Upper lobe of left lung (tissue), 6 donors: ENCODE measurements around the gene TCERG1L. TPM values are rescaled to one million over a fixed set of nuclear protein-coding genes. Genes with fewer than 3 reads are reported as not detected.
A peak's percentile ranks its signal among the peaks of the same experiment; 100 is the strongest.

Experiments used
- ATAC-seq, 2 donors: fragments of 200-7000 bp; cut with Tn5 transposase; one replicate each; pipeline ENCODE4 v1.9.1; 2022; ENCODE audit warnings: mild to moderate bottlenecking in 2 of 2, moderate library complexity in 2 of 2; ENCODE audit not compliant: low FRiP score in 2 of 2
- DNase-seq, 2 donors: peaks; one replicate each; pipeline ENCODE4 v3.0.0-alpha.2; 2019 to 2020
- H3K27ac ChIP-seq, 4 donors: fragments of 200-600 bp; sonication (generic); one replicate each; pipeline ENCODE4 v1.5.1; 2016 to 2019
- H3K27me3 ChIP-seq, 4 donors: fragments of 200-600 bp; sonication (generic); one replicate each; pipeline ENCODE4 v1.5.1; 2017 to 2019
- H3K36me3 ChIP-seq, 4 donors: fragments of 200-600 bp; sonication (generic); one replicate each; pipeline ENCODE4 v1.5.1; 2016 to 2019
- H3K4me1 ChIP-seq, 4 donors: fragments of 200-600 bp; sonication (generic); one replicate each; pipeline ENCODE4 v1.5.1; 2018 to 2019
- H3K4me3 ChIP-seq, 4 donors: fragments of 200-600 bp; sonication (generic); one replicate each; pipeline ENCODE4 v1.5.1; 2017 to 2019; ENCODE audit warnings: mild to moderate bottlenecking in 2 of 4, moderate library complexity in 1 of 4
- H3K9me3 ChIP-seq, 4 donors: fragments of 200-600 bp; sonication (generic); one replicate each; pipeline ENCODE4 v1.5.1; 2018 to 2019
- CTCF ChIP-seq, 6 experiments: fragments of 450-650 bp in 4 of 6; fragments of 200-600 bp in 2 of 6; sonication (generic) in 2 of 6; IDR thresholded peaks; one replicate each; pipeline ENCODE4 v1.5.1; 2016 to 2019; ENCODE audit warnings: antibody characterized with exemption in 6 of 6
- EP300 ChIP-seq, 4 donors: sonication (generic); formaldehyde crosslinking; IDR thresholded peaks; one replicate each; pipeline ENCODE4 v1.5.1; 2017; ENCODE audit warnings: antibody characterized with exemption in 4 of 4, control low read depth in 2 of 4
- POLR2A ChIP-seq, 4 donors: fragments of 450-650 bp; IDR thresholded peaks; one replicate each; pipeline ENCODE4 v1.5.1; 2016 to 2017; ENCODE audit warnings: antibody characterized with exemption in 4 of 4, mild to moderate bottlenecking in 2 of 4
- POLR2AphosphoS5 ChIP-seq, 2 donors: sonication (generic); formaldehyde crosslinking; IDR thresholded peaks; one replicate each; pipeline ENCODE4 v1.5.1; 2017; ENCODE audit warnings: antibody characterized with exemption in 2 of 2
- WGBS, 2 donors: methylation state at CpG; one replicate each; pipeline ENCODE4 v1.1.5; 2017 to 2018; 5-methylcytosine and 5-hydroxymethylcytosine counted together
- total RNA-seq, 6 donors: library from RNA; depleted of rRNA in 4 of 6; stranded (reverse); fragments of >200 nt in 4 of 6; gene quantifications; one replicate each; pipeline versions ENCODE4 v1.1.0 to v1.2.1, GENCODE V29; 2016 to 2021
- donor health status: DM: no; HTN: no; CAD: no; lungs with moderate emphysema.
- donor health status: DM: no; HTN: yes; CAD: no; lungs with severe emphysema.

Gene TCERG1L
- total RNA-seq, 6 donors from 2014 or later, result 0.10 TPM; not detected in 5

- no peak overlapping the region for H3K4me3 ChIP-seq
- WGBS, 2 donors, result 90 to 97% methylated on average over 11 of the region's 11 CpGs
- DNase-seq (no peak), ATAC-seq (no peak)
- H3K4me1 ChIP-seq, result peaks cover 0 to 5% (median 0%) of the 10 kb centered on the region in 4 donors
- H3K9me3 ChIP-seq, result no peaks in the 10 kb centered on the region
- H3K36me3 ChIP-seq, result no peaks in the 10 kb centered on the region
- no peak for TF ChIP-seq POLR2AphosphoS5 (IDR thresholded peaks at IDR 0.05)
- TF ChIP-seq CTCF (IDR thresholded peaks at IDR 0.05), result no peak
- no peak for TF ChIP-seq EP300 (IDR thresholded peaks at IDR 0.05)
- TF ChIP-seq POLR2A (IDR thresholded peaks at IDR 0.05), result no peak
- H3K27ac ChIP-seq, result no peak overlapping the region
- H3K27me3 ChIP-seq, result no peaks in the 10 kb centered on the region
Measured at GRCh38 chr10:131091682-131092081, 219.8 kb downstream of the TCERG1L start.

DNA sequence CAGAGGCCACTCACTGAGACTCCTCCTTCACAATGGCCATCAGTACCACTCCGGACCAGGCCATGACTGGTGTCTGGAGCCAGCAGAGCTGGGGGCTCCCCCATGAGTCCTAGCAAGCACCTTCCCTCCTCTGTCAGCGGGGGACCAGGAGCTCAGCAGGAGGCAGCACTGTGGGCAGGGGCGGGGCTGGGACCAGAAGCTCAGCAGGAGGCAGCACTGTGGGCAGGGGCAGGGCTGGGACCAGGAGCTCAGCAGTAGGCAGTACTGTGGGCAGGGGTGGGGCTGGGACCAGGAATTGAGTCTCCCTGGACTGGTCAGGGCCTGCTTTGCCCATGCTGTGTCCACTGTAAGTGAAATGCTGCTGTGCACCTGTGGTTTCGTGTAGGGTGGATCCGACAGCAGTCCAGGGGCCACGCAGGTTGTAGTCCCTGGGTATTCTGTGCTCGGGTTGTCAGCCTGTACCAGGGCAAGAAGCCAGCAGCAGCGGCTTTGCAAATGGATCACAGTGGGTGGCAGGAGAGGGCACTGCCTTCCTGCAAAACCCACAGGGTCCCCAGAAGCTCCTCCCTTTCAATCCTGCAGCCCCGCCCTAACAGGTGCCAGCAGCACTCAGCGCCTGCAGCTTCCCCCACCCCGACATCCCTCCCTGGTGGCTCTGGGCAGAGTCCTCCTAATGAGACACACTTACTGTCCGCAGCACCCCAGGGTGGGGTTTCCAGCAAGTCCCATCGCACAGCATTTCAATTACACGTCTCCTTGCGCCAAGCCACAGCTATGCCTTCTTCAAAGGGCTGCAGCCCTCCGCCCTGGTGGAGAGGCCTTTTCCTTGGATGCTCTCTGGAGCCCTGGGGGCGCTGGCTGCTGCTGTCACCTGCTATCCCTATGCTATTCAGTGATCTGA, 220.5 kb downstream of the TCERG1L start:
- peak; percentile 9 to 11 for ATAC-seq

DNA sequence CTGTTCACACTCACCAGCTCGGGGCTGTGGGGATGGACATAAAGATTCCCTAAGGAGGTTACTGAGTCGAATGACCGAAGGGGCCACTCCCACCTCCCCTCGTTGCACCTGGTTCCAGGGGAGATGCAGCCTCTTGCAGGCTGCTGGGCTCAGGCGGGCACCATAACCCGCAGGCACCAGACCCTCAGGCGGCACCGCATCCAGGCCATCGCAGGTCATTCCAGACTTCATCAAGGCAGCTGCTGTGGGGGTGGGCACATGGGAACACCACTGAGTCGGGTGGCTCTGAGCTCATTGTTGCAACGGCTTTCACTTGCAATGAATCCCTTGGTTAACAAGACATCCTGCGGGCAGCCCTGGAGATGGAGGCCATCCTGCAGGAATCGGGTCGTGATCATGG, 221.7 kb downstream of the TCERG1L start:
- Histone ChIP-seq H3K27ac (no peak overlapping the region), H3K36me3 (no peaks in the 10 kb centered on the region), H3K27me3 (no peaks in the 10 kb centered on the region), H3K4me3 (no peak overlapping the region), H3K9me3 (no peaks in the 10 kb centered on the region), H3K4me1 (peaks cover 0 to under 1% (median 0%) of the 10 kb centered on the region in 4 donors)
- WGBS, 2 donors, result 83 to 90% methylated on average over 6 to 14 of the region's 14 CpGs
- DNase-seq (no peak), ATAC-seq (no peak)
- TF ChIP-seq EP300 (IDR thresholded peaks at IDR 0.05) (no peak), POLR2A (IDR thresholded peaks at IDR 0.05) (no peak), CTCF (IDR thresholded peaks at IDR 0.05) (no peak), POLR2AphosphoS5 (IDR thresholded peaks at IDR 0.05) (no peak)

More for the DNA sequence above, 220.5 kb downstream of the TCERG1L start:
- H3K27me3 ChIP-seq, result no peaks in the 10 kb centered on the region
- H3K36me3 ChIP-seq, result no peaks in the 10 kb centered on the region
- TF ChIP-seq POLR2A (IDR thresholded peaks at IDR 0.05) (no peak), EP300 (IDR thresholded peaks at IDR 0.05) (no peak), POLR2AphosphoS5 (IDR thresholded peaks at IDR 0.05) (no peak), CTCF (IDR thresholded peaks at IDR 0.05) (no peak)
- no peak for DNase-seq
- WGBS, 2 donors, result 83 to 89% methylated on average over 8 to 17 of the region's 17 CpGs
- H3K9me3 ChIP-seq, result no peaks in the 10 kb centered on the region
- no peak overlapping the region for H3K27ac ChIP-seq
- H3K4me1 ChIP-seq, result peaks cover 0 to 5% (median 0%) of the 10 kb centered on the region in 4 donors
- no peak overlapping the region for H3K4me3 ChIP-seq

- 90 to 91% methylated on average over 21 of the region's 21 CpGs for WGBS, 2 donors
Measured at GRCh38 chr10:131089150-131089549, 222.4 kb downstream of the TCERG1L start.

More at GRCh38 chr10:131089150-131089549, 222.4 kb downstream of the TCERG1L start:
- Histone ChIP-seq H3K4me3 (no peak overlapping the region), H3K27me3 (no peaks in the 10 kb centered on the region), H3K36me3 (no peaks in the 10 kb centered on the region), H3K9me3 (no peaks in the 10 kb centered on the region), H3K27ac (no peak overlapping the region), H3K4me1 (no peaks in the 10 kb centered on the region)
- ATAC-seq (no peak), DNase-seq (no peak)
- no peak for TF ChIP-seq POLR2A (IDR thresholded peaks at IDR 0.05)
- no peak for TF ChIP-seq CTCF (IDR thresholded peaks at IDR 0.05)
- TF ChIP-seq EP300 (IDR thresholded peaks at IDR 0.05), result no peak
- TF ChIP-seq POLR2AphosphoS5 (IDR thresholded peaks at IDR 0.05), result no peak
